ENCODE measurements around the gene PIP4P1. TPM values are rescaled to one million over a fixed set of nuclear protein-coding genes. Genes with fewer than 3 reads are reported as not detected.
"Not testable (repeated sequence)": the region's sequence is repeated elsewhere in the genome, so short reads cannot be mapped to it uniquely, and the experiment has no call there.

PIP4P1 gene
- total RNA-seq, 1 donor from 2014 or later = 17.2 TPM

GRCh38 chr14:20443650-20444049 lies 17.6 kb downstream of the PIP4P1 start:
- intact Hi-C loops (cut with DNase I); DNase-seq (ENCODE audit: missing footprints); ATAC-seq: not testable (repeated sequence)

GRCh38 chr14:20441461-20441860 lies 19.8 kb downstream of the PIP4P1 start:
- intact Hi-C loops (cut with DNase I) = no loop called here
- ATAC-seq = no peak
- no peak for DNase-seq (ENCODE audit: missing footprints)

GRCh38 chr14:20440882-20441281 lies 20.4 kb downstream of the PIP4P1 start:
- no peak for DNase-seq (ENCODE audit: missing footprints)
- ATAC-seq = no peak
- intact Hi-C loops (cut with DNase I) = no loop called here

GRCh38 chr14:20440465-20440864 lies 20.8 kb downstream of the PIP4P1 start:
- ATAC-seq (no peak), DNase-seq (ENCODE audit: missing footprints) (no peak)
- intact Hi-C loops (cut with DNase I) = no loop called here

GRCh38 chr14:20438664-20439063 lies 22.6 kb downstream of the PIP4P1 start:
- DNase-seq (ENCODE audit: missing footprints) (no peak), ATAC-seq (no peak)
- intact Hi-C loops (cut with DNase I) = no loop called here

GRCh38 chr14:20436363-20436755 lies 24.9 kb downstream of the PIP4P1 start:
- no peak for ATAC-seq
- intact Hi-C loops (cut with DNase I) = no loop called here
- no peak for DNase-seq (ENCODE audit: missing footprints)

GRCh38 chr14:20435582-20436362 lies 25.5 kb downstream of the PIP4P1 start, which contains the start of gene KLHL33:
Gene KLHL33, minus strand, starts transcription at chr14:20436166. Its CDS starts 355 bp downstream, at chr14:20435811.
- DNase-seq (ENCODE audit: missing footprints) = no peak
- ATAC-seq = peak; percentile 3
- intact Hi-C loops (cut with DNase I) = no loop called here

GRCh38 chr14:20434701-20435581 lies 26.3 kb downstream of the PIP4P1 start:
- peak; percentile 78 for ATAC-seq
- intact Hi-C loops (cut with DNase I) = no loop called here

GRCh38 chr14:20429801-20430669 lies 31.2 kb downstream of the PIP4P1 start:
- ATAC-seq (peak; percentile 18), DNase-seq (ENCODE audit: missing footprints) (no peak)
- intact Hi-C loops (cut with DNase I) = no loop called here

More at GRCh38 chr14:20434701-20435581, 26.3 kb downstream of the PIP4P1 start:
- peak; percentile 86 for DNase-seq (ENCODE audit: missing footprints)

- DNase-seq (ENCODE audit: missing footprints) (no peak), ATAC-seq (no peak)
- intact Hi-C loops (cut with DNase I) = no loop called here
Measured at GRCh38 chr14:20428802-20429201, 32.4 kb downstream of the PIP4P1 start.

GRCh38 chr14:20428010-20428365 lies 33.2 kb downstream of the PIP4P1 start:
- DNase-seq (ENCODE audit: missing footprints) (peak; percentile 45), ATAC-seq (no peak)
- intact Hi-C loops (cut with DNase I) = no loop called here

- intact Hi-C loops (cut with DNase I) = no loop called here
- ATAC-seq (peak; percentile 44), DNase-seq (ENCODE audit: missing footprints) (no peak)
Measured at GRCh38 chr14:20427231-20428009, 33.8 kb downstream of the PIP4P1 start.

GRCh38 chr14:20424851-20425250 lies 36.4 kb downstream of the PIP4P1 start:
- DNase-seq (ENCODE audit: missing footprints) (no peak), ATAC-seq (no peak)
- intact Hi-C loops (cut with DNase I) = no loop called here

GRCh38 chr14:20422886-20423285 lies 38.3 kb downstream of the PIP4P1 start:
- ATAC-seq (no peak), DNase-seq (ENCODE audit: missing footprints) (no peak)
- intact Hi-C loops (cut with DNase I) = no loop called here

GRCh38 chr14:20421267-20421666 lies 40.0 kb downstream of the PIP4P1 start:
- no peak for DNase-seq (ENCODE audit: missing footprints)
- no peak for ATAC-seq
- intact Hi-C loops (cut with DNase I) = no loop called here

- intact Hi-C loops (cut with DNase I) = no loop called here
- no peak for DNase-seq (ENCODE audit: missing footprints)
- ATAC-seq = no peak
Measured at GRCh38 chr14:20419419-20419818, 41.8 kb downstream of the PIP4P1 start.

GRCh38 chr14:20418501-20418909 lies 42.7 kb downstream of the PIP4P1 start:
- DNase-seq (ENCODE audit: missing footprints) (no peak), ATAC-seq (no peak)
- intact Hi-C loops (cut with DNase I) = no loop called here

Data from Right ventricle myocardium inferior (tissue), 1 donor.